Osteoblast (primary cell): ENCODE measurements around the gene RNMT. TPM values are rescaled to one million over a fixed set of nuclear protein-coding genes. Genes with fewer than 3 reads are reported as not detected.

Experiments
- small RNA-seq: library from RNA; depleted of rRNA; stranded (forward); fragments of <200 nt; gene quantifications from one replicate; pipeline ENCODE3, GENCODE V24; 2012
- total RNA-seq: library from RNA; depleted of rRNA; stranded (reverse); fragments of >200 nt; gene quantifications from 2 replicates; pipeline ENCODE4 v1.2.3, GENCODE V29; 2012

Gene RNMT
- total RNA-seq, 1 donor, result 35.8 TPM

Small RNA genes lying within 50 kb of the gene (small RNA-seq; reads per million reads assigned to genes)
- gene AP001525.1 (not detected), gene RN7SL362P (not detected)

Other genes with a start within 250 kb of the RNMT start
- gene FAM210A, start 115 bp upstream of the RNMT start, total RNA-seq, result 18.0 and 24.6 TPM in 2 replicates
- 0.36 and 0.59 TPM in 2 replicates for gene MC5R, start 97.5 kb downstream of the RNMT start, total RNA-seq
- not detected in 2 replicates for gene MC2R, start 188.9 kb downstream of the RNMT start, total RNA-seq